ENCODE data around the gene KCTD3. TPM values are rescaled to one million over a fixed set of nuclear protein-coding genes. Genes with fewer than 3 reads are reported as not detected.

Gene KCTD3
- total and polyA plus RNA-seq, 2 experiments from 2014 or later, result 34.0 to 40.8 TPM

- Histone ChIP-seq H3K27me3 (peaks cover 4% of the 10 kb centered on the region), H3K9me3 (ENCODE audit: low read depth) (no peaks in the 10 kb centered on the region), H3K27ac (no peak overlapping the region), H3K36me3 (no peaks in the 10 kb centered on the region), H3K4me1 (ENCODE audit: low read depth) (no peaks in the 10 kb centered on the region), H3K4me3 (no peak overlapping the region)
- no peak for TF ChIP-seq CTCF (IDR thresholded peaks at IDR 0.05; ENCODE audit: low read depth, low read length)
- DNase-seq (ENCODE audit: low read depth in 1 of 2, low spot score in 1 of 2), result peak in 1 of 2 donors; percentile 18
Measured at GRCh38 chr1:215530401-215530984, 36.6 kb upstream of the KCTD3 start.

GRCh38 chr1:215539803-215540570, 27.1 kb upstream of the KCTD3 start:
- peak in 1 of 2 donors; percentile 34 for DNase-seq (ENCODE audit: low read depth in 1 of 2, low spot score in 1 of 2)
- TF ChIP-seq CTCF (IDR thresholded peaks at IDR 0.05; ENCODE audit: low read depth, low read length), result no peak

GRCh38 chr1:215542301-215542700, 24.8 kb upstream of the KCTD3 start:
- Histone ChIP-seq H3K36me3 (no peaks in the 10 kb centered on the region), H3K27me3 (no peaks in the 10 kb centered on the region), H3K27ac (no peak overlapping the region), H3K9me3 (ENCODE audit: low read depth) (no peaks in the 10 kb centered on the region), H3K4me1 (ENCODE audit: low read depth) (no peaks in the 10 kb centered on the region), H3K4me3 (no peak overlapping the region)
- no peak for TF ChIP-seq CTCF (IDR thresholded peaks at IDR 0.05; ENCODE audit: low read depth, low read length)
- no peak for DNase-seq (ENCODE audit: low read depth in 1 of 2, low spot score in 1 of 2)

More at GRCh38 chr1:215539803-215540570, 27.1 kb upstream of the KCTD3 start:
- H3K27ac ChIP-seq, result no peak overlapping the region
- no peaks in the 10 kb centered on the region for H3K4me1 ChIP-seq (ENCODE audit: low read depth)
- H3K27me3 ChIP-seq, result no peaks in the 10 kb centered on the region
- no peak overlapping the region for H3K4me3 ChIP-seq
- H3K9me3 ChIP-seq (ENCODE audit: low read depth), result no peaks in the 10 kb centered on the region
- no peaks in the 10 kb centered on the region for H3K36me3 ChIP-seq

- Histone ChIP-seq H3K9me3 (ENCODE audit: low read depth) (no peaks in the 10 kb centered on the region), H3K27ac (no peak overlapping the region), H3K36me3 (no peaks in the 10 kb centered on the region), H3K4me1 (ENCODE audit: low read depth) (no peaks in the 10 kb centered on the region), H3K4me3 (no peak overlapping the region), H3K27me3 (no peaks in the 10 kb centered on the region)
- TF ChIP-seq CTCF (IDR thresholded peaks at IDR 0.05; ENCODE audit: low read depth, low read length), result no peak
- DNase-seq (ENCODE audit: low read depth in 1 of 2, low spot score in 1 of 2), result peak in 1 of 2 donors; percentile 87
Measured at GRCh38 chr1:215543191-215543606, 23.9 kb upstream of the KCTD3 start.

- Histone ChIP-seq H3K4me3 (no peak overlapping the region), H3K36me3 (no peaks in the 10 kb centered on the region), H3K27ac (no peak overlapping the region), H3K9me3 (ENCODE audit: low read depth) (no peaks in the 10 kb centered on the region), H3K4me1 (ENCODE audit: low read depth) (no peaks in the 10 kb centered on the region), H3K27me3 (no peaks in the 10 kb centered on the region)
- TF ChIP-seq CTCF (IDR thresholded peaks at IDR 0.05; ENCODE audit: low read depth, low read length), result no peak
- DNase-seq (ENCODE audit: low read depth in 1 of 2, low spot score in 1 of 2), result no peak
Measured at GRCh38 chr1:215543806-215544205, 23.3 kb upstream of the KCTD3 start.
